Astrocyte of the hippocampus (primary cell): Measurements from ENCODE around the gene GLI1.
A peak's percentile ranks its signal among the peaks of the same experiment; 100 is the strongest.
"Not testable (repeated sequence)": the region's sequence is repeated elsewhere in the genome, so short reads cannot be mapped to it uniquely, and the experiment has no call there.

Experiments used
- DNase-seq: peaks from one replicate; pipeline ENCODE4 v3.0.0; 2011; ENCODE audit warnings: low read depth, low spot score

The GLI1 gene

DNA sequence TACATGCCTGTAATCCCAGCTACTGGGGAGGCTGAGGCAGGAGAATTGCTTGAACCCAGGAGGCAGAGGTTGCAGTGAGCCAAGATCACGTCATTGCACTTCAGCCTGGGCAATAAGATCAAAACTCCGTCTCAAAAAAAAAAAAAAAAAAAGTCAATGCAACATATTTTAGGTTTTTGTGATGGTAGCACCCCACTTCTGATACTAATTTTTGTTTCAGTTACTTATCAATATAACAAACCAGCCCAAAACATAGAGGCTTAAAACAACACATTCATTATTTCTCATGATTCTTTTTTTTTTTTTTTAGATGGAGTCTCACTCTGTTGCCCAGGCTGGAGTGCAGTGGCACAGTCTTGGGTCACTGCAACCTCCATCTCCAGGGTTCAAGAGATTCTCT lies 18.2 kb upstream of the GLI1 start:
- not testable (repeated sequence) for DNase-seq

DNA sequence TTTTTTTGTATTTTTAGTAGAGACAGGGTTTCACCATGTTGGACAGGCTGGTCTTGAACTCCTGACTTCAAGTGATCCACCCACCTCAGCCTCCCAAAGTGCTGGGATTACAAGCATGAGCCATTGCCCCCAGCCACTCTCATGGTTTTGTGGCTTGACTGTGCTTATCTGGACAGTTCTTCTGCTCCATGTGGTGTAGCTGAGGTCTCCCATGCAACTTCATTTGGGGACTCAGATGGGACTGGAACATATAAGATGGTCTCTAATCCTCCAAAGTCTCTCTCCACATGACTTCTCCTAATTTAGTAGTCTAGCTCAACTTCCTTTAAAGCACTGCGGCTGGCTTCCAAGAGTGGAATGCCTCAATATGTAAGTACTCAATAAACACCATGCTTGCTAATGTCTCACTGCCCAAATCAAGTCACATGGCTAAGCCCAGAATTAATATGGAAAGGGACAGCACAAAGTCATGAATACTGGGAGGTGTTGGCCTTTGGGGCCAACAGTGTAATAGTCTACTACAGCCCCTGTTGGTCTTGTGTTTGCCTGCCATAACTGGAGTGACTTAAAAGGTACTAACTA lies 17.6 kb upstream of the GLI1 start:
- no peak for DNase-seq

DNA sequence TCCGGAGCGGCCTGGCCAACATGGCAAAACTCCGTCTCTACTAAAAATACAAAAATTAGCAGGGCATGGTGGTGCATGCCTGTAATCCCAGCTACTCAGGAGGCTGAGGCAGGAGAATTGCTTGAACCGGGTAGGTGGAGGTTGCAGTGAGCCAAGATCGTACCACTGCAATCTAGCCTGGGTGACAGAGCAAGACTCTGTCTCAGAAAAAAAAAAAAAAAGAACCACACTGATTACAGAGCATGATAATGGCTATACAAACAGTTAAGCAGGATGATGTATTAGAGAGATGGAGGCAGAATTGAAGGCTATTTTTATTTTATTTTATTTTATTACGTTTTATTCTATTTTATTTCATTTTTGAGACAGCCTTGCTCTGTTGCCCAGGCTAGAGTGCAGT lies 15.2 kb upstream of the GLI1 start:
- DNase-seq: not testable (repeated sequence)

DNA sequence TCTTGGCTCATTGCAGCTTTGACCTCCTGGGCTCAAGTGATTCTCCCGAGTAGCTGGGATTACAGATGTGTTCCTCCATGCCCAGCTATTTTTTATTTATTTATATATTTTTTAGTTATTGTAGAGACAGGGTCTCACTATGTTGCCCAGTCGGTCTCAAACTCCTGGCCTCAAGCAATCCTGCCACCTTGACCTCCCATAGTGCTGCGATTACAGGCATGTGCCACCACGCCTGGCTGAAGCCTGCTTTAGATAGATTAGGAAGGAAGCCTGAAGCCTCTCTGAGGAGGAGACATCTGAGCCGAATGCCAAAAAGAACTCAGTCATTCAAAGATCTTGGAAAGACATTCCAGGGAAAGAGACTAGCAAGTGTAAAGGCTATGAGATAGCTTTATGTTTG lies 14.8 kb upstream of the GLI1 start:
- no peak for DNase-seq

DNA sequence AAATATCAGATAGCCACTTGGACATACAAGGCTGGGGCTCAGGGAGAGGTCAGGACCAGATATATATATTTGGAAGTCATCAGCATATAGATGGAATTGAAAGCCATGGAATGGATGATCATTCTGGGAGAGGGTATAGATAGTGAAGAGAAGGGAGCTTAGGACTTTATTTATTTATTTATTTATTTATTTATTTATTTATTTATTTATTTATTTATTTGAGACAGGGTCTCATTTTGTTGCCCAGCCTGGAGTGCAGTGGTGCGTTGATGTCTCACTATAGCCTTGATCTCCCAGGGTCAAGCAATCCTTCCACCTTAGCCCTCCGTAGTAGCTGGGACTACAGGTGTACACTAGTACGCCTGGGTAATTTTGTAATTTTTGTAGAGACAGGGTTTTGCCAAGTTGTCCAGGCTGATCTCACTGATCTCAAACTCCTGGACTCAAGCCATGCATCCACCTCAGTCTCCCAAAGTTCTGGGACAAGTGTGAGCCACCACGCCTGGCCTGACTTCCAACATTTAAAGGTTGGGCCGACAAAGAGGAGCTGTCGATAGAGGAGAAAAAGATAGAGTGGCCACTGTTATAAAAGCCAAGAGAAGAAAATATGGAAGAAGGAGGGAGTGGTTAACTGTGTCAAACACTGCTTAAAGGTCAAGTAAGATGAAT lies 13.2 kb upstream of the GLI1 start:
- no peak for DNase-seq

DNA sequence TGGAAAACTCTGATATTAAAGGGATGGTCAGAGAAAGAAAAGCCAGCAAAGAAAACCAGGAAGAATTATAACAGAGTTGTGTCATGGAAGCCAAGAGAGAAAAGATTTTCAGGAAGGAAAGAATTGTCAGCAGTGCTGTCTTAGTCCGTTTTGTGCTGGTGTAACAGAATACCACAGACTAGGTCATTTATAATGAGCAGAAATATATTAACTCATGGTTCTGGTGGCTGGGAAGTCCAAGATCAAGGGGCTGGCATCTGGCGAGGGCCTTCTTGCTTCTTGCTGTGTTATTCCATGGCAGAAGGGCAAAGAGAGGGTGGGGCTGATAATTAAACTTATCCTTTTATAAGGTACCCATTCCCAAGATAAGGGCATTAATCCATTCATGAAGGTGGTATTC lies 10.9 kb upstream of the GLI1 start:
- no peak for DNase-seq

DNA sequence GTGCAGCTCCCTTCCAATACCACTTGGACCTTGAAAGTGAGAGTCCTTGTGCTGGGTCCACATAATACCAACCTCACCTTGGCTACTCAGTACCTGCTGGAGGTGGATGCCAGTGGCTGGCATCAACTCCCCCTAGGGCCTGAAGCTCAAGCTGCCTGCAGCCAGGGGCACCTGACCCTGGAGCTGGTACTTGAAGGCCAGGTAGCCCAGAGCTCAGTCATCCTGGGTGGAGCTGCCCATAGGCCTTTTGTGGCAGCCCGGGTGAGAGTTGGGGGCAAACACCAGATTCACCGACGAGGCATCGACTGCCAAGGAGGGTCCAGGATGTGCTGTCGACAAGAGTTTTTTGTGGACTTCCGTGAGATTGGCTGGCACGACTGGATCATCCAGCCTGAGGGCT lies 10.2 kb upstream of the GLI1 start:
- DNase-seq: no peak

DNA sequence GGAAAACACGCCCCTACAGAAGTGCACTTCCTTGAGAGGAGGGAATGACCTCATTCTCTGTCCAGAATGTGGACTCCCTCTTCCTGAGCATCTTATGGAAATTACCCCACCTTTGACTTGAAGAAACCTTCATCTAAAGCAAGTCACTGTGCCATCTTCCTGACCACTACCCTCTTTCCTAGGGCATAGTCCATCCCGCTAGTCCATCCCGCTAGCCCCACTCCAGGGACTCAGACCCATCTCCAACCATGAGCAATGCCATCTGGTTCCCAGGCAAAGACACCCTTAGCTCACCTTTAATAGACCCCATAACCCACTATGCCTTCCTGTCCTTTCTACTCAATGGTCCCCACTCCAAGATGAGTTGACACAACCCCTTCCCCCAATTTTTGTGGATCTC lies 9.5 kb upstream of the GLI1 start:
- no peak for DNase-seq

DNA sequence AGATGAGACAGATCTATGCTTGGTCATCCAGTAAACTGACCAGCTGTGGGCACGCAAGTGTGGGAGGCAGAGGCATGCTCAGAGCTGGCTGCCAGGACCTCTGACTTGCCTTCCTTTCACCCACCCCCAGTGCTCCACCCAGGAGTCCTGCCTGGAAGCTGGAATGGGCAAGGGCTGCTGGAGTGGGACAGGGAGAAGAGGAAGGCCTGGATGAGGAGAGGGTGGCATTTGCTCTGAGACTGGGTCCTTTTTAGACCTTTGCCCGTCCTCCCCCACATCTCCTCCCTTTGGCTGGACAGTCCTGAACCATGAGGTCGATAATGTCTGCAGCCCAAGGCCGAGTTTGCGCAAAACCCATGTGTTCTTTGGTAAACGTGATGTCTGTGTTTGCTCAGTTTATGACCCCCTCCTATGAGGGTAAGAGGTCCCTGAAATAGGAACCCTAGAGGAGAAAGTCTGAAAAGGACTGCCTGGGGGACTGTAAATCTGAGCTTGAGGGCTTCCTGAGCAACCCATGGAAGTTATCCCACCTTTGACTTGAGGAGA lies 8.3 kb upstream of the GLI1 start:
- DNase-seq: no peak

DNA sequence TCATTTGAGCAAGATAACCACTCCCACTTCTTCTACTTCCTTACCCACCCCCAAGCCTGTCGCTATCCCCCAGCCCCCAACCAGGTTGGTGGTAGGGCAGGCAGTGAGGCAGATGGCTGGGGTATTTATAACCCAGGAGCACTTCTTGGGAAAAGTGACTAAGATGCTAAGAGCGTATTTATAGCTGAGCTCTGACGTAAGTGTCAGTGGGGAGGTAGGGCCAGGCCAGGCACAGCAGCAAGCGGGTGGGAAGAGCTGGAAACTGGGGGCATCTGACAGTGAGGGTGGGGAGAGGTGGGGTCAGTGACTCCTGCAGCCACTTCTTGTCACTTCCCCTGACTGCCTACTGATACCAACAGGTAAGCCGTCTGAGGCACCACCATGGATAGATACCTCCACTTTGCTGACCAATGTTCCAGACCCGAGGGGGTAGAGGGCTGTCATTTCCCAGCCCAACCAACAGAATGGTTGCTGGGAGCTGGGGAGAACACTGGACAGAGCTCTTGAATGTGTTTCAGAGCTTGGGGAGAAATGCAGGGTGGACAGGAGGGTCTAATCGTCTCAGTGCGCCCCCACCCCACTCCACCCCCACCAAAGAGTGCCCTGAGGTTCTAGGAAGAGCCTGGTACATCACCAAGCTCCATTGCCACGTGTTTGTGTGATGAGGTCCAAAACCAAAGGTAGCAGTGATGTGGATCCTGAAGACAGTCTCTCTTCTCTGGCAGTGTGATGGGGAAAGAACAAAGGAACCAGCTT lies 7.2 kb upstream of the GLI1 start:
- peak; percentile 69 for DNase-seq

DNA sequence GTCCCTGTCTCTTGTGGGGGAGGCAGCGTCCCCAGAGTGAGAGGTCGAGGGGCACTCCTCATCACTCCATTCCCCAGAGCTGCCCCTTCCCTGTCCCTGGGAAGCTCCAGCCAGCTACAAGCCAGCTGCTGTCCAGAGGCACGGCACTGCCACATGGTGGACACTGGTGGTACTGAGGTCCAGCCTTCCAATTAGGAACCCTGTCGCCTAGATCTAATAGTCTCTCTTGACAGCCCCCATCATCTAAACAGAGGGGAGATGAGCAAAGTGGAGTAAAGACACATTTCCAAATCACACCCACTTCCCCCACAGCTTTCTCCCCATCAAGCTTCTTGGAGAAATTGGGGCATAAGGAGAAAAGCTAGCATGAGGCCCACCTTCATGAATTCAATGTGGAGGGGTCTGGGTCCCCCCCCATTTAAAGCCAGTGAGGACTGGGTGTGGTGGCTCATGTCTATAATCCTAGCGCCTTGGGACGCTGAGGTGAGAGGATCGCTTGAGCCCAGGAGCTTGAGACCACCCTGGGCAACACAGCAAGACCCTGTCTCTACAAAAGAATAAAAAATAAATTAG lies 6.6 kb upstream of the GLI1 start:
- DNase-seq: peak; percentile 88

DNA sequence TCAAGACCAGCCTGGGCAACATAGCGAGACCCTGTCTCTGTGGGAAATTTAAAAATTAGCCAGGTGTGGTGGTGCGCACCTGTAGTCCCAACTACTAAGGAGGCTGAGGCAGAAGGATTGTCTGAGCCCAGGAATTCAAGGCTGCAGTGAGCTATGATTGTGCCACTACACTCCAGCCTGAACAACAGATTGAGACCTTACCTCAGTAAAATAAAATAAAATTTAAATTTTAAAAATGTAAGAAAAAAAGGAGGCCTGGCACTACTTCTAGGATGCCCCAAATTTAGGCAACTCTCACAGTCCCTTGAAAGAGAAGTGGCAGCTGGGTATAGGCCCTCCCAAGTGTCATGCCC lies 5.4 kb upstream of the GLI1 start:
- no peak for DNase-seq

DNA sequence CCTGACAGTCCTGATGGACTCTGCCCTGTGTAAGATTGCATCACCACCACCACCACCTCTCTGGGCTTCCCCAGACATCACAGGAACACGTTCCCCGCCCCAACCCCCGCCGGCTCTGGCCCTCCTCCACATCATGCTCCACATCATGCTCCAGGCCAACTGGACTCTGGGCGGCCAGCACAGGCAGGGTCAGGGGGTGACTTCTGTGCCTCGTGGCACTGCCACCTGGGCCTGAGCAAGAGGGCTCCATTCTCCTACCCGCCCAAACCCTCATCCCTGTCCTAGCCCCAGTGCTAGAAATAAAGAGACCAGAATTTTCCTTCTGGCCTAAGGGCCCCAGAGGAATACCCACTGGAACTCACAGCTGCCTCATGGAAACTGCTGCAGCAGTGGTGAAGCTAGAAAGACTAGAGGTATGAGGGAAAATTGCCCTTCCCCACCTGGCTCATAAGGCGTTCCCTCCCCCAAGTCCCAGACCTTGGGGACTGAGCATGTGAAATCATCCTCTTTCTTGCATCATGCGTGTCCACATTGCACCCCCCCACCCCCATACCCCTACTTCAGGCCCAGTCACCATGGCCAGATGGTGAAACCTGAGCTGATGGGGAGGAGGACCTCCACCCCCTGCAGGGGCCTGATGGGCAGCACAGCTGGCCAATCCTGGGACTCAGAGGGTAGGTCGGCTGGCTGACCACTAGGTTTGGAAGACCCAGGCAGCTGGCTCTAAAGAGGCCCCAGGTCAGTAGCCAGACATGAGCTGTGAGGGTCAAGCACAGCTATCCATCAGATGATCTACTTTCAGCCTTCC lies 4.8 kb upstream of the GLI1 start, which contains the start of gene INHBE:
Gene INHBE, plus strand, starts transcription at position 742 of the 808 bp plus-strand sequence. CDS start 230 bp downstream, outside the sequence.
- peak; percentile 49 for DNase-seq

DNA sequence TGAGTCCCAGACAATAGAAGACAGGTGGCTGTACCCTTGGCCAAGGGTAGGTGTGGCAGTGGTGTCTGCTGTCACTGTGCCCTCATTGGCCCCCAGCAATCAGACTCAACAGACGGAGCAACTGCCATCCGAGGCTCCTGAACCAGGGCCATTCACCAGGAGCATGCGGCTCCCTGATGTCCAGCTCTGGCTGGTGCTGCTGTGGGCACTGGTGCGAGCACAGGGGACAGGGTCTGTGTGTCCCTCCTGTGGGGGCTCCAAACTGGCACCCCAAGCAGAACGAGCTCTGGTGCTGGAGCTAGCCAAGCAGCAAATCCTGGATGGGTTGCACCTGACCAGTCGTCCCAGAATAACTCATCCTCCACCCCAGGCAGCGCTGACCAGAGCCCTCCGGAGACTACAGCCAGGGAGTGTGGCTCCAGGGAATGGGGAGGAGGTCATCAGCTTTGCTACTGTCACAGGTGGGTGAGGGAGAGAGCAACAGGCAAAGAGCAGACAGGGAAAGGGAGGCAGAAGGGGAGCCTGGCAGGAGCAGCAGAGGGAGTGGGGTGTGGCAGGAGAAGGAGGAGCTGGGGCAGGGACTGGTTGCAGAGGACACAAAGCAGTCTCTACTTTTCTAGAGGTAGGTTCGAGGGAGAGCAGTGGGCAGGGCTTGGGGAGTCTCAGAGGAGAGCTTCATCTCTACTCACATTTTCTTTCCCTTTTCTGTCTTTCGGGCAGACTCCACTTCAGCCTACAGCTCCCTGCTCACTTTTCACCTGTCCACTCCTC lies 4.0 kb upstream of the GLI1 start:
- DNase-seq: no peak

DNA sequence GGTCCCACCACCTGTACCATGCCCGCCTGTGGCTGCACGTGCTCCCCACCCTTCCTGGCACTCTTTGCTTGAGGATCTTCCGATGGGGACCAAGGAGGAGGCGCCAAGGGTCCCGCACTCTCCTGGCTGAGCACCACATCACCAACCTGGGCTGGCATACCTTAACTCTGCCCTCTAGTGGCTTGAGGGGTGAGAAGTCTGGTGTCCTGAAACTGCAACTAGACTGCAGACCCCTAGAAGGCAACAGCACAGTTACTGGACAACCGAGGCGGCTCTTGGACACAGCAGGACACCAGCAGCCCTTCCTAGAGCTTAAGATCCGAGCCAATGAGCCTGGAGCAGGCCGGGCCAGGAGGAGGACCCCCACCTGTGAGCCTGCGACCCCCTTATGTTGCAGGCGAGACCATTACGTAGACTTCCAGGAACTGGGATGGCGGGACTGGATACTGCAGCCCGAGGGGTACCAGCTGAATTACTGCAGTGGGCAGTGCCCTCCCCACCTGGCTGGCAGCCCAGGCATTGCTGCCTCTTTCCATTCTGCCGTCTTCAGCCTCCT lies 3.4 kb upstream of the GLI1 start:
- peak; percentile 63 for DNase-seq

DNA sequence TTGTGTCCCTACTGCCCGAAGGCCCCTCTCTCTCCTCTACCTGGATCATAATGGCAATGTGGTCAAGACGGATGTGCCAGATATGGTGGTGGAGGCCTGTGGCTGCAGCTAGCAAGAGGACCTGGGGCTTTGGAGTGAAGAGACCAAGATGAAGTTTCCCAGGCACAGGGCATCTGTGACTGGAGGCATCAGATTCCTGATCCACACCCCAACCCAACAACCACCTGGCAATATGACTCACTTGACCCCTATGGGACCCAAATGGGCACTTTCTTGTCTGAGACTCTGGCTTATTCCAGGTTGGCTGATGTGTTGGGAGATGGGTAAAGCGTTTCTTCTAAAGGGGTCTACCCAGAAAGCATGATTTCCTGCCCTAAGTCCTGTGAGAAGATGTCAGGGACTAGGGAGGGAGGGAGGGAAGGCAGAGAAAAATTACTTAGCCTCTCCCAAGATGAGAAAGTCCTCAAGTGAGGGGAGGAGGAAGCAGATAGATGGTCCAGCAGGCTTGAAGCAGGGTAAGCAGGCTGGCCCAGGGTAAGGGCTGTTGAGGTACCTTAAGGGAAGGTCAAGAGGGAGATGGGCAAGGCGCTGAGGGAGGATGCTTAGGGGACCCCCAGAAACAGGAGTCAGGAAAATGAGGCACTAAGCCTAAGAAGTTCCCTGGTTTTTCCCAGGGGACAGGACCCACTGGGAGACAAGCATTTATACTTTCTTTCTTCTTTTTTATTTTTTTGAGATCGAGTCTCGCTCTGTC lies 2.7 kb upstream of the GLI1 start:
- DNase-seq: no peak

DNA sequence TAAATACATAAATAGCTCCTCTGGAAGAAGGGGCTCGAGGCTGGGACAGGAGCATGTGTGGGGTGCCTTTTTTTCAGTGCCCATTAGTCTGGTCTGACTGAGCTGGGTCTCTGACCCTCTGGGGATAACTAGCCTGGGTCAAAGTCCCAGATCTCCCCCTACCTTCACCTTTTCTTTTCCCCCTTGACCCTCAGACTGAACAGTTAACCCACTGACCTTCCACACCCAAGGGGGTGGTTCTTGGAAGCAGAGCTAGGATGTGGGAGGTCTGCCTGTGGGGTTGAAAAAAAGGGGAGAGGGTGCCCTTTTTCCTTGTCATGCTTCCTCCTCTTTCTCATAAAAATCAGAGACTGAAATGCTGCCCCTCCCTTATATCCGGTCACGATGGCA lies 925 bp upstream of the GLI1 start:
- DNase-seq: no peak

DNA sequence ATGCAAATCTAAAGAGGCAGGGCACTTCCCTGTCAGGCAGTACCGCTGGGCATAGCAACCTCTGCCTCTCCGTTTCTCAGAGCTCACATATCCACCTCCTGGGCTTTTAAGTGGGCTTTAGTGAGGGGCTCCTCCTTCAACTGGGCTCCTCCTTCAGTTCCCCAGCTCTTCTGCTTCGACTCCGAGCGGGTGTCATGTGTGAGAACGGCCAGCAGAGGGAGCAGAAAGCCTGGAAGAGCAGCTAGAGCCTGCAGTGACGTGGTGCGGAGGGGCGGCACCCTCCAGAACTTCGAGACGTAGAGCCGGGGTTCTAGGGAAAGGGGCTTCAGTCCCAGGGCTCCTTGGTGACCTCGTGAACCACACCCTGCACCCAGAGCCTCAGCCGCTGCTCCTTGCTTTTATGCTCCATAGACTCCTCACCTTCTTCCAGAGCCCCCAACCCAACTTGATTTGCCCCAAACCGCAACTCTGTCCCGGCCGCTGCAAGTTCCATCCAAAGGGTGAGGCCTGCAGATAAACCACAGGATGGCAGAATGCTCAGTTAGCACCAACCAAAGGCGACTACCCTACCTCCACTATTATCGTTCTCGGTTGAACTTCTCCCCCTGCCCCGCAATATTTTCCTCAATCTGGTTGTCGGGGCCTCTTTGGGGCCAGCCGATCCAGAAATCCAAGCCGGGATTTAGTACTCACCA lies 383 bp upstream of the GLI1 start:
- DNase-seq: peak; percentile 98

DNA sequence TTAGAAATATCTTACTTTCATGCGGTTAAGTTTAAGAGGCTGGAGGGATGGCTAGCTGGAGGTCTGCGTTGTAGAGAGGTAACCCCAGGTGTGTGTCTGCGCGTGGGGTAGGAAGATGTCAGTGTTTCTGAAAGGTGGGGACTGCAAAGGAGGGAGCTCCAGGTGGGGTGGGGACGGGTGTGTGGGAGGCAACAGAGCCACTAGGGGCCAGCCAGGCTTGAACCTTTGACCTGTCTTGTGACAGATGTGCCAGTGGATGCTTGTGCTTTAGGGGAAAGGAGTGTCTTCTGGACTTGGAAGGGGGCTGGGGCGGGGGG lies 841 bp downstream of the GLI1 start:
- no peak for DNase-seq
